Fibroblast of lung (primary cell): Measurements from ENCODE around the gene PARP11. TPM values are rescaled to one million over a fixed set of nuclear protein-coding genes. Genes with fewer than 3 reads are reported as not detected.

ENCODE experiments used
- DNase-seq, 2 donors: peaks; one replicate each; pipeline versions ENCODE4 v3.0.0 to v3.0.0-alpha.2; 2010; ENCODE audit warnings: low read depth in 2 of 2
- H2AFZ ChIP-seq: 2 replicates; pipeline ENCODE4 v1.5.1; 2012; ENCODE audit warnings: low read length, control low read depth, inconsistent platforms
- H3K27ac ChIP-seq: 2 replicates; pipeline ENCODE4 v1.5.1; 2011; ENCODE audit warnings: low read length, control low read depth; ENCODE audit not compliant: insufficient read depth
- H3K27me3 ChIP-seq: 2 replicates; pipeline ENCODE4 v1.5.1; 2011; ENCODE audit warnings: mild to moderate bottlenecking, low read length; ENCODE audit not compliant: control insufficient read depth, insufficient read depth
- H3K36me3 ChIP-seq: 2 replicates; pipeline ENCODE4 v1.5.1; 2011; ENCODE audit warnings: low read length; ENCODE audit not compliant: control insufficient read depth, insufficient read depth
- H3K4me1 ChIP-seq: 2 replicates; pipeline ENCODE4 v1.5.1; 2011; ENCODE audit warnings: low read length; ENCODE audit not compliant: control insufficient read depth, insufficient read depth; ENCODE audit errors: extremely low read depth
- H3K4me2 ChIP-seq: 2 replicates; pipeline ENCODE4 v1.5.1; 2011; ENCODE audit warnings: low read length, control low read depth; ENCODE audit not compliant: insufficient read depth; ENCODE audit errors: extremely low read depth
- H3K4me3 ChIP-seq, 4 experiments: fragments of 200-600 bp in 1 of 4; sonication (generic) in 1 of 4; replicated peaks in 1 of 4; 2 replicates each; pipeline ENCODE4 v1.5.1; 2011 to 2016; ENCODE audit warnings: low read length in 4 of 4, low read depth in 3 of 4, mild to moderate bottlenecking in 3 of 4, control low read depth in 2 of 4, inconsistent platforms in 1 of 4, mixed read lengths in 1 of 4; ENCODE audit not compliant: insufficient read depth in 1 of 4; ENCODE audit errors: control extremely low read depth in 1 of 4
- H3K79me2 ChIP-seq: 2 replicates; pipeline ENCODE4 v1.5.1; 2012; ENCODE audit warnings: mild to moderate bottlenecking, low read length, inconsistent platforms; ENCODE audit not compliant: control insufficient read depth, insufficient read depth
- H3K9ac ChIP-seq: 2 replicates; pipeline ENCODE4 v1.5.1; 2011; ENCODE audit warnings: mild to moderate bottlenecking, low read length, control low read depth; ENCODE audit not compliant: insufficient read depth
- H3K9me3 ChIP-seq: 2 replicates; pipeline ENCODE4 v1.5.1; 2012; ENCODE audit warnings: low read depth, low read length; ENCODE audit not compliant: control insufficient read depth, insufficient read depth
- H4K20me1 ChIP-seq: 2 replicates; pipeline ENCODE4 v1.5.1; 2011; ENCODE audit warnings: low read length; ENCODE audit not compliant: control insufficient read depth, insufficient read depth; ENCODE audit errors: extremely low read depth
- EZH2 ChIP-seq: IDR thresholded peaks from 2 replicates; pipeline ENCODE4 v1.5.1; 2012; ENCODE audit warnings: low read length, control low read depth, mild to moderate bottlenecking; ENCODE audit errors: missing control alignments
- polyA plus RNA-seq, 2 donors: library from polyadenylated mRNA; depleted of rRNA in 1 of 2; stranded (reverse) in 1 of 2; unstranded in 1 of 2; fragments of >200 nt; gene quantifications; 2 replicates each; pipeline ENCODE4 v1.2.1, GENCODE V29; 2011 to 2012; ENCODE audit warnings: missing spikeins in 1 of 2
- total RNA-seq: library from RNA; depleted of rRNA; stranded (reverse); fragments of >200 nt; gene quantifications from 2 replicates; pipeline ENCODE4 v1.2.1, GENCODE V29; 2014
- TF ChIP-seq, protein P1 (sequence below), 2 donors: IDR thresholded peaks in 1 of 2; conservative IDR thresholded peaks in 1 of 2; 1 replicate in 1 of 2; 2 replicates in 1 of 2; pipeline ENCODE4 v1.5.1; 2011 to 2012; ENCODE audit warnings: low read length in 2 of 2, control low read depth in 1 of 2, inconsistent platforms in 1 of 2, low read depth in 1 of 2, mild to moderate bottlenecking in 1 of 2

PARP11 gene
- total and polyA plus RNA-seq, 2 donors (not counting 1 experiment from before 2014, with no cell fraction given) = 6.6 to 8.9 TPM

GRCh38 chr12:3775385-3776035 is 97.7 kb downstream of the PARP11 start:
- Histone ChIP-seq H3K9ac (no peak overlapping the region), H3K27ac (no peak overlapping the region), H3K4me2 (no peak overlapping the region), H3K4me1 (no peaks in the 10 kb centered on the region), H3K4me3 (no peak overlapping the region), H2AFZ (no peak overlapping the region), H3K27me3 (peaks cover 4% of the 10 kb centered on the region), H4K20me1 (no peaks in the 10 kb centered on the region), H3K36me3 (no peaks in the 10 kb centered on the region), H3K9me3 (no peaks in the 10 kb centered on the region), H3K79me2 (no peaks in the 10 kb centered on the region)
- TF ChIP-seq, protein P1, sequence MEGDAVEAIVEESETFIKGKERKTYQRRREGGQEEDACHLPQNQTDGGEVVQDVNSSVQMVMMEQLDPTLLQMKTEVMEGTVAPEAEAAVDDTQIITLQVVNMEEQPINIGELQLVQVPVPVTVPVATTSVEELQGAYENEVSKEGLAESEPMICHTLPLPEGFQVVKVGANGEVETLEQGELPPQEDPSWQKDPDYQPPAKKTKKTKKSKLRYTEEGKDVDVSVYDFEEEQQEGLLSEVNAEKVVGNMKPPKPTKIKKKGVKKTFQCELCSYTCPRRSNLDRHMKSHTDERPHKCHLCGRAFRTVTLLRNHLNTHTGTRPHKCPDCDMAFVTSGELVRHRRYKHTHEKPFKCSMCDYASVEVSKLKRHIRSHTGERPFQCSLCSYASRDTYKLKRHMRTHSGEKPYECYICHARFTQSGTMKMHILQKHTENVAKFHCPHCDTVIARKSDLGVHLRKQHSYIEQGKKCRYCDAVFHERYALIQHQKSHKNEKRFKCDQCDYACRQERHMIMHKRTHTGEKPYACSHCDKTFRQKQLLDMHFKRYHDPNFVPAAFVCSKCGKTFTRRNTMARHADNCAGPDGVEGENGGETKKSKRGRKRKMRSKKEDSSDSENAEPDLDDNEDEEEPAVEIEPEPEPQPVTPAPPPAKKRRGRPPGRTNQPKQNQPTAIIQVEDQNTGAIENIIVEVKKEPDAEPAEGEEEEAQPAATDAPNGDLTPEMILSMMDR (conservative IDR thresholded peaks at IDR 0.05 in 1 of 2, IDR thresholded peaks at IDR 0.05 in 1 of 2; ENCODE audit: low read depth in 1 of 2, low read length in 2 of 2) = no peak
- no peak for TF ChIP-seq EZH2
- no peak for DNase-seq

DNA sequence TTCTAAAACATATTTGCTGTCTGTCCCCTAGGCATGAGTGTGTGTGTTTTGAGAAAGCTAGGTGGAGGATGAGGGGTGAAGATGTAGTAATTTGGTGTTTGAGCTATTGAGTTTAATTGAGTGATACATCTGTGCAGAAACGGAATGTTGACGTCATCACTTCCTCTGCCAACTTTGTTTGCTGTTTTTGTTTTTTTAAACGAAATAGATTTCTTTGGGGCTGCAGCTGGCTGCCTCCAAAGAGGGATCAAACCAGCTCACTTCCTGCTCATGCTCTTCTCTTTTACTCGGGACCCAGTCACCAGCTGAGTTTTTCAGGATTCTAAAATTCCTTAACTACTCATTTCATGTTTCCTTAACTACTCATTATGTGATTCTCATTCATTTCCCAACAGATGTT is 100.8 kb downstream of the PARP11 start:
- H3K4me3 ChIP-seq = no peak overlapping the region
- no peaks in the 10 kb centered on the region for H3K9me3 ChIP-seq
- TF ChIP-seq EZH2 = no peak
- TF ChIP-seq, protein P1 (conservative IDR thresholded peaks at IDR 0.05 in 1 of 2, IDR thresholded peaks at IDR 0.05 in 1 of 2; ENCODE audit: low read depth in 1 of 2, low read length in 2 of 2) = no peak
- no peaks in the 10 kb centered on the region for H4K20me1 ChIP-seq
- no peak overlapping the region for H3K9ac ChIP-seq
- no peak overlapping the region for H3K4me2 ChIP-seq
- H3K27me3 ChIP-seq = peaks cover 4% of the 10 kb centered on the region
- no peaks in the 10 kb centered on the region for H3K4me1 ChIP-seq
- no peak overlapping the region for H2AFZ ChIP-seq
- H3K36me3 ChIP-seq = no peaks in the 10 kb centered on the region
- peak in 1 of 2 donors; percentile 3 for DNase-seq
- no peak overlapping the region for H3K27ac ChIP-seq
- no peaks in the 10 kb centered on the region for H3K79me2 ChIP-seq

DNA sequence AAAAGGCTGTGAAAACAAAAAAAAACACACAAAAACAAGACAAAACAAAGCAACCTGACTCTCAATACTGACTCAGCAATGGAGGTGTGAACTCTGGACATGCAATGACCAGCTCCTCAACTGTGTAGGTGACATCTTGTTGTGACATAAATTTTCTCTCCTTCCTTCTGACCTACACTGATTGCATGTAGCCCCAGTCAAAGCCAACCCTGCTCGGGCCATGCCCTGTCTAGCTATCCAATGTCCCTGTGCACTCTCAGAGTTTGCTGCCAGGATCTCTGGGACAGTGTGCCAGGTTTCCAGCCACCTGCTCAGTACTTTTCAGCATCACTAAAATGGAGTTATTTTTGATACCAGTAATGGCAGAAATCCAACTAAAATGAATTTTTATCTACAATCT is 101.3 kb downstream of the PARP11 start:
- Histone ChIP-seq H3K4me2 (no peak overlapping the region), H3K9ac (no peak overlapping the region), H4K20me1 (no peaks in the 10 kb centered on the region), H3K9me3 (no peaks in the 10 kb centered on the region), H3K36me3 (no peaks in the 10 kb centered on the region), H3K4me1 (no peaks in the 10 kb centered on the region), H3K27me3 (peaks cover 4% of the 10 kb centered on the region), H3K27ac (no peak overlapping the region), H3K4me3 (no peak overlapping the region), H3K79me2 (no peaks in the 10 kb centered on the region), H2AFZ (no peak overlapping the region)
- no peak for TF ChIP-seq EZH2
- TF ChIP-seq, protein P1 (conservative IDR thresholded peaks at IDR 0.05 in 1 of 2, IDR thresholded peaks at IDR 0.05 in 1 of 2; ENCODE audit: low read depth in 1 of 2, low read length in 2 of 2) = no peak
- DNase-seq = no peak
